GM18951 (cell line): ENCODE measurements around the gene C3orf20.
"Not testable (repeated sequence)": the region's sequence is repeated elsewhere in the genome, so short reads cannot be mapped to it uniquely, and the experiment has no call there.

Source experiments
- POLR2A ChIP-seq: IDR thresholded peaks from 4 replicates; pipeline ENCODE4 v1.6.1; 2011; ENCODE audit warnings: mild to moderate bottlenecking; ENCODE audit not compliant: insufficient read length, insufficient read depth; ENCODE audit errors: extremely low read depth
- in situ Hi-C: fragments of 300-500 bp; cut with MboI; formaldehyde crosslinking; loops from one replicate; pipeline ENCODE4 v1.12.0; 2022; ENCODE audit warnings: low sequenced_read_pairs, mixed read lengths, inconsistent platforms; ENCODE audit not compliant: unreplicated experiment

C3orf20 gene

DNA sequence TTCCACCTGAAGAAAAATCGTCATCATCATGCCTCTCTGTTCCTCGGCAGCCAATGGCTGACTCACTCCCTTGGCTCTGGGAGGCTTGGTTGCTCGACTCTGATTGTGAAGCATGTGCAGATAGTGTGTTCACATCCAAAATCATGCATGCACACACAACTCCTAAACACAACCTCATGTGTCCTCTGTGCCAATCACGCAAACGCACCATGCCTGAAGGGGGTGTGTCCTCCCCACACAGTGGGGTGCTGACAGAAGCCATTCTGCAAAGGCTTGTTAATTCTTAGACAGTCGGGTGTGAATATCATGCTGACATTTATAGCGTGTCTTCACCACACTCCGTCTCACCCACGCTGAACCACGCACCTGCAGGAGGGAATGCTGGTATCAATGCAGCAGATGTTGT is 34.8 kb upstream of the C3orf20 start:
- in situ Hi-C loops, result no loop called here
- TF ChIP-seq POLR2A, result no peak

DNA sequence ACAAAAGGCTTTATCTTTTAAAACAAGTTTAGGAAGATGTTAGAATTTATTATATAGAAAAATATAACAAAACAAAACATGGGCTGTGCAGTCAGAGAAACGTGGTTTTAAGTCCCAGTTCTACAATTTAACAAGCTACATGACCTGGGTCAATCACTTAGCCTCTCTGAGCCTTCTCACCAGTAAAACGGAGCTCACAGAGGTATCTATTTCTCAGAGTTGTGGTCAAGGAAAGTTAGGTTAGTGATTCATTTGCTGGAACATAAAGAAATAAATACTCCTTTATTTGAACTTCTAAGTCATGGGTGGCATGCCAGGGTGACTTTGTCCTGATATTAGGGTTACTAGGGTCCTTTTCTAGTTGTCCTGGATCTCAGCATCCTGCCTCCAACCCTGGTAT is 34.2 kb upstream of the C3orf20 start:
- no peak for TF ChIP-seq POLR2A
- in situ Hi-C loops, result no loop called here

DNA sequence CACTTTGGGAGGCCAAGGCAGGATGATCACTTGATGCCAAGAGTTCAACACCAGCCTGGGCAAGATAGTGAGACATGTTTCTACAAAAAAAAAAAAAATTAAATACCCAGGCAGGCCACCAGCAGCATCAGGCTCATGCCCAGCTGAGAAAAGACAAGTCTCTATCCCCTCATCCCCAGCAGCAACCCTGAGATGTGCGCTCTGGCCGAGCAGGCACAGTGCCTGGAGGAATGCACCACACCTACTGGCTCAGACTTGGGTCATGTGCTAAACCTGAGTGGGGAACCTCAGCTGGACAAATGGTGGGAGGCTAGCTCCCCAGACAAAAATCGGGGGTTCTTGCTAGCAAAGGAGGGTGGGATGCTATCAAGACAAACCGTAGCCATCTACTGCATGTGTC is 33.6 kb upstream of the C3orf20 start:
- TF ChIP-seq POLR2A, result no peak
- in situ Hi-C loops, result no loop called here

DNA sequence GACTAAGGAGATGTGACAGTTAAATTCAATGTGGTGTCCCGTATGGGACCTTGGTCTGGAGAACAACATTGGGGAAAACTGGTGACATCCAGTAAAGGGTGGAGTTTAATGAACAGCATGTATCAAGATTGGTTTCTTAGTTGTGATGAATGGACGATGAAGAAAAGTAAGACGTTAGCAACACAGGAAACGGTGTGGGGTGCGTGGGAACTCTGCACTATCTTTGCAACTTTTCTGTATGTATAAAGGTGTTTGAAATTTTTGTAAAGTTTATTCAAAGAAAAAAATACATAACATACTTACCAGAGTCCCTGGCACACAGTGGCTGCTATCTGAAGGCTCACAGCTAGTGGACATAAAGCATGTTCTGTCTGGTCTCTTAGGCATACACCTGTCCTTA is 29.5 kb upstream of the C3orf20 start:
- in situ Hi-C loops, result no loop called here
- TF ChIP-seq POLR2A, result no peak

DNA sequence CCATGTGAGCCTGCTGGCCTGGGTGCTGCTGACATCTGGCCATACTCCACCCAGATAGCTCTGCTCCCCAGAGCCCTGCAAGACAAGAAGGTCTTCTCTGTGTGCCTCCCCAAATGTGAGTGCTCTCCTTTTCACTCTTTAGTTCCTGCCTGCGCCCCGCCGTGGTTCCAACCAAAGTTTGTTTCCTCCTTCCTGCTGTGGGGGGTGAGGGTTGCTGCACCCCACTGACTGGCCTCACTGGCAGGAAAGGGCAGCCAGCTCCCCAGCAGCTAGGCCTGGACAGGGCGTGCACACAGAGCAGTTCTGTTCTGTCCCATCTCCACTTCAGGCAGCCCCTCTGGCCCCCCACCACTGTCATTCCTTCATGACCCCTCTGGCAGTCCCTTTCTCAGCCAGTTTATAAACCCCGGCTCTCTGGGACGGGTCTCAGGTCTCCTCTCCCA is 28.8 kb upstream of the C3orf20 start:
- in situ Hi-C loops, result no loop called here
- TF ChIP-seq POLR2A, result no peak

DNA sequence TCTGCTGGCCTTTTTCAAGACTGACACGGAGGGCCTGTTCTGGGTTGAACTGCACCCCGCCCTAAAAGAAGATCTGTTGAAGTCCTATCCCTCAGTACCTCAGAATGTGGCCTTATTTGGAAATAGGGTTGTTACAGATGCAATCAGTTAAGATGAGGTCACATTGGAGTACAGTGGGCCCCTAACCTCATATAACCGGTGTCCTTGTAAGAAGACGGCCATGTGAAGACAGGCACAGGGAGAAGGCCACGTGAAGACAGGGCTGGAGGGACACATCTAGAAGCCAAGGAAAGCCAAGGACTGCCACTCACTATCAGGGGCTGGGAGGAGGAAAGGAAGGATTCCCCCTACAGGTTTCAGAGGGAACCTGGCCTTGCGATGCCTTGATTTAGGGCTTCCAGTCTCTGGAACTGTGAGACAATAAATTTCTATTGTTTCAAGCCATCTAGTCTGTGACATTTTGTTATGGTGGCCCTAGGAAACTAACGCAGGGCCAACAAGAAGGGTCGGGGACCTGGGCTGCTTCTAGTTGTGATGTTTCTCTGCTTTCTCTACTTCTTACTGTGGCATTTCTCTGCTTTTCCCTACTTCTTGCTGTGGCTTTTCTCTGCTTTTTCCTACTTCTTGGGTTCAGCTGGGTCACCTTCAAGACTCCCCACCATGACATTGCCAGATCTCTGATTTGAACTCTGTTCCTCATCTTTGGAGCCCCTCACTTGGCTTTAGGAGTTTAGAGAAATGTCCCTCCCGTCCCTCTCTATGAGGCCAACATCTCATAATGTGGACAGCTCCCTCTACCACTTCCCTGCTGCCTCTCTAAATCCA is 28.1 kb upstream of the C3orf20 start:
- in situ Hi-C loops, result no loop called here
- no peak for TF ChIP-seq POLR2A

DNA sequence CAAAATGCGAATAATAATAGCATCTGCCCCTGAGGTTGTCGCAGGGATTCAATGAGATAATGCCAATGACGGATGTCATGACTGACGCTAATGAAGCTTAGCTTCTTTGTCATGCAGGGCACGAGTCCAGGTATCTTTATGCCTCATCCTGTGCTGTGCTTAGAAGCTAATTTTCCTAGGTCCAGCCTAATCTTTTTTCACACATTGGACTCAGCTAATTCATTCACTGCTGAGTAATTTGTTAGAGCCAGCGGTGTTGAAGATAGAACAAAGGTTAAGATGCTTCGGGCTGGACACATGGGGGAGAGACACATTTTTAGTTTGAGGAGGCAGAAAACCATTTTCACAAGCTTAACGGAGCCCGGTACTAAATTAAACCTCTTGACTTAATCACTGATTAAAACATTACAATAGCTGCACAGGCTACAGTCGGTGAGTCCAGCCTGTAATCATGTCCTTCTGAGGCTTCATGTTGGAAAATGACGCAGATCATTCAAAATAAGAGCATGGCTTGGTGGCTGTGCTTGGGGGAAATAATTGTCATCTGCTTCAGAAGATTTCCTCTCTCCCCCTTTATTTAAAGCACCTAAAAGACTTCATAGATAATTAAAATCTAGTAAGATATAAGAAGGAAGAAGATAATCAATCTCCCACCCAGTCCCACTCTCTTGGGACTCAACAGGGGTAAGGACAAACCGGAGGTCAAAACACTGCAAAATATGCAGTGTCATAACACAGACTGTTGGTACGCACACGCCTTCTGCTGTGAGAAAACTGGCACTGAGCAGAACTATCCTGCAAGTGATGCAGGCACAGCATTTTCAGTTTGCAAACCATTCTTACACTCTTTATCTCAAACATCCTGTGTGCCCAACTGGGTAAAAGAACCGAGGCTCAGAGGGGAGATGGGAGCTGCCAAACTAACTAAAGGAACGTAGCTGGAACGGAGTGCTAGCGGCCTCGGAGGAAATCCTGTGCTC is 26.7 kb upstream of the C3orf20 start:
- TF ChIP-seq POLR2A, result no peak
- in situ Hi-C loops, result no loop called here

DNA sequence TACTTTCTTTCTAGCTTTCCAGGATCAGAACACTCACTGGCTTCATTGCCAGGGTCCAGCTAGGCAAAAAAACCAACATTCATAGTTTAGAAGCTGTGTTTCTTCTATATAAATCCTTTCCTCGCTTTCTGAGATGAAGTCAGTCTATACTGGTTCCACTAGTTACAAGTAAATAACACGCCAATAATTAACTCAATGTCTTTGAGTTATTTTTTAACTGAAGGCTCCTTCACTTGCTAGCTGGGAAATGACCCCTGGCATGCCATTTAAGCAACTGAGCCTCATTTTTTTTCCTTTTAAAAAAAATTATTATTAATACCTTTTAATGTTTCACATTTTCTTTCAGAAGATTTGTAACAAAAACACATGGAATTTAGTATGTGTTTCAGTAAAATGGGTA is 25.5 kb upstream of the C3orf20 start:
- in situ Hi-C loops, result no loop called here
- no peak for TF ChIP-seq POLR2A

DNA sequence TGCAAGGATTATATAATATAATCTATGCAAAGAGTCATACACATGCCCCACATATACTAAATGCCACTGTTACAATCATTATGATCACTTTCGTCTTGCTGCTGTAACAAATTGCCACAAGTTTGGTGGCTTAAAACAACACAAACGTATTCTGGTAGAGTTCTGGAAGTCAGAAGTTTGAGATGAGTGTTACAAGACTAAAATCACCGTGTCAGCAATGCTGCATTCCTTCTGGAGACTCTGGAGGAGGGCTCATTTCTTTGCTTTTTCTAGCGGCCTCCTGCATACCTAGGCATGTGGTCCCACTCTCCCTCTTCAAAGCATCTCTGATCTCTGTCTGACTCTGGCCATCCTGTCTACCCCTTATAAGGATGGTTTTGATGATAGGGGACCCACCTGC is 24.7 kb upstream of the C3orf20 start:
- in situ Hi-C loops, result no loop called here

DNA sequence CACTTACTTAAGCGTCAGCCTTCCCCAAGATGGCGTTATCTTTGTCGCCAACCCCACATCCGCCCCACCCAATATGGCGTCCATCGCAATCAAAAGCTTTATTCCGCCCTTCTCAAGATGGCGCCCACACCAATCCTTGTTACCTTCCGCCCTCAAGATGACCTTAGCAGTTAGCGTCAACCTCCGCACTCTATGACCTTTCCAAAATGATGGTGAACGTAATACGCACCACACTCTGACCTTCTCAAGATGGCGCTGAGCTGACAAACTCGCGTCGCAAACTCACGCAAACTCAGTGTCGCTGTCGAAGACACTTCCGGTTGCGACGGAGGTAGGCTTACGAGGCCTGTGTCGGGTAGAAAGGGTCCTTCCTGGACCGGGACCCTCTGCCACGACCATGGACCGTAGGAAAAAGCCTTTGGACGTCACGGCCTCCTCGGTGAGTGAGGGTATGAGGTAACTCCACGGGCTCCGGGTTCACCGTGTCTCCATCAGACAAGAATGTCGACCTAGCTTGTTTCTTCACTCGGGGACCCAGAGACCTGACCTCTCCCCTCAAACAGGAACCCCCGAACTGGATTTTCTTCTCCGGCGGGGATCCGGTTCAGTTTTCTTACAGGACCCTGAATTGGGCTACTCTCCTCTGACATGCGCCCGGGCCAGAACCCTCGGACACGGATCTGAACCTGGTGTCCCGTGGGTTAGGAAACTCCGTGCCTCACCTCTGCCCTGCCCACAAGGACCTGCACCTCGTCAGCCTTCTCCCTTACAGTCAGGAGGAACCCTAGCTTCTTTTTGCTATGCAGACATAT is 23.3 kb upstream of the C3orf20 start, which contains the start of gene CCDC174:
TSS of gene CCDC174 (plus strand) at position 323 of the 812 bp plus-strand sequence. CDS start at position 398, 75 bp downstream.
- peak; percentile 95 for TF ChIP-seq POLR2A
- in situ Hi-C loops, result no loop called here

More for the DNA sequence above, 24.7 kb upstream of the C3orf20 start:
- no peak for TF ChIP-seq POLR2A

DNA sequence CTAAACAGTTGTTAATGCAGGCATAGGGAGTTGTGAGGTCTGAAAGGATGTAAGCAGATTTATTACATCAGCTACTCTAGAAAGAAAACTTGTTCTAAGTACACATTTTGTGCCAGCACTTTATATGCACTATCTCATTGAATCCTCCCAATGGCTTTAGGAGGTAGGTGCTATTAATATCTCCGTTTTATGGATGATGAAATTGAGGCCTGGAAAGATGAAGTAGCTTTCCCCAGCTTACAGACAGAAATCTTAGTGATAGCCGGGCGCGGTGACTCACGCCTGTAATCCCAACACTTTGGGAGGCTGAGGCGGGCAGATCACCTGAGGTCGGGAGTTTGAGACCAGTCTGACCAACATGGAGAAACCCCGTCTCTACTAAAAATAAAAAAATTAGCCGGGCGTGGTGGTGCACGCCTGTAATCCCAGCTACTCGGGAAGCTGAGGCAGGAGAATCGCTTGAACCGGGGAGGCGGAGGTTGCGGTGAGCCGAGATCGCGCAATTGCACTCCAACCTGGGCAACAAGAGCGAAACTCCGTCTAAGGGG is 22.5 kb upstream of the C3orf20 start:
- in situ Hi-C loops, result not testable (repeated sequence)

DNA sequence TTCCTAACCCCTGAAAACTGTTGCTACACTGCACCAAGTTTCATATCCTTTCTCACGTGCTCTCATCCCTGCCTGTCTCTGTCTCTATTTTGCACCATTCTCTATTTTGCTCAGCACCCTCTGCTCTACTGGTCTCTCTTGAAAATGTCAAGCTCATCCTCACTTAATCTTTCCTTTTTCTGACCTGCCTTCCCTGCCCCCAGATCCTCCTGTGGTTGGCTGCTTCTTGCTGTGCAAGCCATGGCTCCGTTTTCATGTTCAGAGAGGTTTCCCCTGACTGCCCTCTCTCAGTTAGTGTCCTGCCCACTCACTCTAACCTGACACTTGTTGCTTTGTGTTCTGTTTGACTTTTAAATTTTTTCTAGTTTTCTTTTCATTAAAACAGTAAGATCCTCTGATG is 17.4 kb upstream of the C3orf20 start:
- no peak for TF ChIP-seq POLR2A
- in situ Hi-C loops, result no loop called here
